NT2/D1 (cell line): ENCODE measurements around the gene TMCO4.

Source experiments
- SUZ12 ChIP-seq: IDR thresholded peaks from 2 replicates; pipeline ENCODE4 v1.6.1; 2011; ENCODE audit not compliant: insufficient read length, insufficient read depth; ENCODE audit errors: extremely low read depth
- YY1 ChIP-seq: IDR thresholded peaks from 2 replicates; pipeline ENCODE4 v1.6.1; 2011; ENCODE audit not compliant: insufficient read length, insufficient read depth
- ZNF274 ChIP-seq: IDR thresholded peaks from 2 replicates; pipeline ENCODE4 v1.6.1; 2011; ENCODE audit warnings: mild to moderate bottlenecking, low read depth, low read length

DNA sequence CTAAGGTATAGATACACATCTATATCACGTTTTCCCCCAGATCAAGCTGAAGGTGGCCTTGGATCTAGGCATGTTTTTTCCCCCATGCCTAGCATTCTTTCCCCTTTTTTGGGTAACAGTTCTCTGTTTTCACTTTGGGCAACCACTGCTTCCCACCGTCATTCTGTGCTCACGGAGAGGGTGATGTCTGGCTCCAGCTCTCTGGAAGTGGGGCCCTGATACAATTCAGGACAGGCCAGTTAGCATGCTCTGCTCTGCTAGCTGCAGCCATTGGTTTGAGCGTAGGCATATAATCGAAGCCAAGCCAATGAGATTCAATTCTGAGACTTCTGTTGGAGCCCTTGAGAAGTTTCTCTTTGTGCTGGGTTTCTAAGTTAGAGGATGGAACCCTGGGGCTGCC is 17.4 kb upstream of the TMCO4 start:
- no peak for TF ChIP-seq ZNF274
- TF ChIP-seq YY1 = no peak
- TF ChIP-seq SUZ12 = no peak
